Stimulated activated CD8-positive, alpha-beta memory T cell treated with anti-CD3 and anti-CD28 coated beads, Interleukin-4, amount 100 ng/mL, for 1 hour (primary cell): ENCODE measurements around the gene DPH1.
"Not testable (repeated sequence)": the region's sequence is repeated elsewhere in the genome, so short reads cannot be mapped to it uniquely, and the experiment has no call there.

Experiments used
- DNase-seq, 2 donors: peaks; one replicate each; pipeline ENCODE4 v3.0.0-alpha.2; 2020; ENCODE audit warnings: low read depth in 2 of 2, low spot score in 1 of 2

Gene DPH1

GRCh38 chr17:2029911-2030778 is at the start of gene DPH1:
DPH1 (plus strand) TSS chr17:2030153; CDS start chr17:2030170, 17 bp downstream.
- peak in 1 of 2 donors; percentile 72 for DNase-seq

GRCh38 chr17:1980665-1981250 is 49.2 kb upstream of the DPH1 start:
- DNase-seq, result no peak

GRCh38 chr17:1982793-1983366 is 47.1 kb upstream of the DPH1 start:
- not testable (repeated sequence) for DNase-seq

DNA sequence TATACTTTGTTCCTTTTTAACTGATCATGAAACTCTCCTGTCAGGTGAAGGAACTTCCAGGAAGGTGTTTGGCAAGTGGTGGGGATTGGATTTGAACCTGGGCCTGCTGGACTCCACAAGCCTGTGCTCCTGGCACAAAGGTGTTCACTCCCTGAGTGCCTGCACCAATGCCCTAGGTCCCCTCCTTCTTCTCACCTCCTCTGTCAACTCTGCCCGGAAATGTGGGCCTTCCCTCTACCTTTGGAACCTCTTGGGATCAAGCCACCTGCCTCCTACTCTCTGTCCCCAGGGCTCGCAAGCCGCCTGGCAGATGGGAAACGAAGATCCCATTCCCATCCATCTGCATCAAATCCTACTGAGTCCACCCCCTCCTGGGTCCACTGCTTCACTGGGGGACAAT is 44.9 kb upstream of the DPH1 start:
- no peak for DNase-seq

GRCh38 chr17:1985686-1986085 is 44.3 kb upstream of the DPH1 start:
- no peak for DNase-seq

DNA sequence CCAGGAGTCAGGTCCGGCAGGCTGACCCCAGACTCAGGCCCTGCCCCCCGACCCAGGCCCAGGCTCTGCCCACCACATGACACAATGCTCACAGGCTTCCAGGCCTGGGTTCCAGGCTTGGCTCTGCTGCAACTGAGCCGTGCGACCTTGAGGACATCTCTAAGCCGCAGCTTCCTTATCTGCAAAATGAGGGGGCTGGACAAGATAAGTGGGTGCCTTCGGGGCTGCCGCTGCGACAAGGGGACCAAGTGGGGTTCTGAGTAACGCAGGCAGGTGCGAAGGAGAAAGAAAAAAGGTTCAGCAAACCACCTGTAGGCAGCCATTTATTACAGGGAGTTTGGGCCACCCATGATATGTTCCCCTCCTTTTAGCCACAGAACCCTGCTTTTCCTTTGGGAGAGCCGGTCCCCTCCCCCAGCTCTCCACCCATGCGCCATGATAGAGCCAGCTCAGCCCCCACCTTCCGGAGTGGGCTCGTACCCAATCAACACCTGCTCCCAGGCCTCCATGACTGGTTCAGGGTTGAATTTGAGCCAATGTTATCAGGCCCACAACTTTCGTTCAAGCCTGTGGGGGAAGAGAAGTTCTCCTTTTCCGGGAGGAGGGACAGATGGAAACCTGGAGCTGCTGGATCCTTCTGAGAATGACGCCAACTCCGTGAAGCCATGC is 43.0 kb upstream of the DPH1 start:
- DNase-seq, result no peak

- DNase-seq, result no peak
Observed at GRCh38 chr17:1989135-1989534, 40.8 kb upstream of the DPH1 start.

DNA sequence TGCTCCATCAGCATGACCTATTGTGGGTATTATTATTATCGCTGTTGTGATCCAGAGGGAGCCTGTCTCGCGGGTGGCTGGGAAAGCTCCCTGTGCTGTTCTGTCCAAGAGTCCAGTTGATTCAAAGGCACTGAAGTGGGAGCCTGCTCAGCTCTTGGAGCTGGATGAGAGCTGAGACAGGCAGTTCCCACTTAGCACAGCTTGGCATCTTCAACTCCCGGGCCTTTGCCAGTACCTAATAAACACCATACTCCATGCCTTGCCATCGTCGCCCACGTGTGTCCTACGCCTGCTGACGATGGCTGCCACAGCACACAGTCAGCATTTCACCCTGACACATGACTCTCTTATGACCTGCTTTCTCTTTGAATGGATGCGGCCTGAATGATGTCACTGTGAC is 37.4 kb upstream of the DPH1 start:
- DNase-seq, result no peak

- no peak for DNase-seq
Observed at GRCh38 chr17:1994707-1995106, 35.2 kb upstream of the DPH1 start.

GRCh38 chr17:1995321-1995892 is 34.5 kb upstream of the DPH1 start:
- DNase-seq, result no peak

GRCh38 chr17:1995907-1996799 is 33.8 kb upstream of the DPH1 start:
- no peak for DNase-seq

- DNase-seq, result no peak
Observed at GRCh38 chr17:1996800-1997288, 33.1 kb upstream of the DPH1 start.

- DNase-seq, result no peak
Observed at GRCh38 chr17:1997289-1997926, 32.5 kb upstream of the DPH1 start.

- DNase-seq, result no peak
Observed at GRCh38 chr17:1997927-1998742, 31.8 kb upstream of the DPH1 start.

DNA sequence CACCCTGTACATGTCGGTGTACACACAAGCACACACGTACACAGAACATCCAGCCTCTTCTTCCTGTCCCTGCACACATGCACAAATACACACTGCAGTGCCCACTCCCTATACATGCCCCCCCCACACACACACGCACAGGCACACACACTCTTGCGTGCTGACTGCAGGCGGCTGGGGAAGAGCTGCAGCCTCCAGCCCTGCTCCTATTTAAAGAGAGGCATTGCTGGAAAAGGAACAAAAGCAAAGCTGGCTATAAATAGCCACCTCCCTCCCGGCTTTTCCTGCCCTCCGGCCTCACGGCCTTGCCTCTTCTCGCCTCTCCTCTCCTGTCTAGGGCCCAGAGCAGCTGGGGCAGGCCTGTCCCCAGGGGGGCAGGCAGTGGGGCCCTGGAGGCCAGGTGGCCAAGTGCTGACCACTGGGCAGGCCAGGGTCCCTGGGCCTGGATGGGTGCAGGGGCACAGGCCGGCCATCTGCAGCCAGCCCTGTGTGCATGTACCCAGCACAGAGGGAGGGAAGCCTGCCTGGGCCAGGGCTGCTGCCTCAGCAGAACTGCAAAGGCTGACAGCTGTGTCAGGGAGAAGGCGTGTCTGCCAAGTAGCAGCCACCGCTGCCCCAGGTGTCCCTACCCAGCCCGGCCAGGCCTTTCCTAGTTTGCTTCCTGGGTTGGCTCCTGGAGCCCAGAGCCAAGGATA is 30.2 kb upstream of the DPH1 start:
- DNase-seq, result no peak

GRCh38 chr17:2002767-2003329 is 27.1 kb upstream of the DPH1 start:
- no peak for DNase-seq

- no peak for DNase-seq
Observed at GRCh38 chr17:2003525-2003924, 26.4 kb upstream of the DPH1 start.

- DNase-seq, result no peak
Observed at GRCh38 chr17:2004435-2004952, 25.5 kb upstream of the DPH1 start.
